HG03066 (cell line): ENCODE measurements around the gene SVIL.

ENCODE experiments used
- ATAC-seq: cut with Tn5 transposase; IDR thresholded peaks from one replicate; pipeline ENCODE4 v1.9.1; 2021; ENCODE audit warnings: low read depth; ENCODE audit not compliant: unreplicated experiment

SVIL gene, protein sequence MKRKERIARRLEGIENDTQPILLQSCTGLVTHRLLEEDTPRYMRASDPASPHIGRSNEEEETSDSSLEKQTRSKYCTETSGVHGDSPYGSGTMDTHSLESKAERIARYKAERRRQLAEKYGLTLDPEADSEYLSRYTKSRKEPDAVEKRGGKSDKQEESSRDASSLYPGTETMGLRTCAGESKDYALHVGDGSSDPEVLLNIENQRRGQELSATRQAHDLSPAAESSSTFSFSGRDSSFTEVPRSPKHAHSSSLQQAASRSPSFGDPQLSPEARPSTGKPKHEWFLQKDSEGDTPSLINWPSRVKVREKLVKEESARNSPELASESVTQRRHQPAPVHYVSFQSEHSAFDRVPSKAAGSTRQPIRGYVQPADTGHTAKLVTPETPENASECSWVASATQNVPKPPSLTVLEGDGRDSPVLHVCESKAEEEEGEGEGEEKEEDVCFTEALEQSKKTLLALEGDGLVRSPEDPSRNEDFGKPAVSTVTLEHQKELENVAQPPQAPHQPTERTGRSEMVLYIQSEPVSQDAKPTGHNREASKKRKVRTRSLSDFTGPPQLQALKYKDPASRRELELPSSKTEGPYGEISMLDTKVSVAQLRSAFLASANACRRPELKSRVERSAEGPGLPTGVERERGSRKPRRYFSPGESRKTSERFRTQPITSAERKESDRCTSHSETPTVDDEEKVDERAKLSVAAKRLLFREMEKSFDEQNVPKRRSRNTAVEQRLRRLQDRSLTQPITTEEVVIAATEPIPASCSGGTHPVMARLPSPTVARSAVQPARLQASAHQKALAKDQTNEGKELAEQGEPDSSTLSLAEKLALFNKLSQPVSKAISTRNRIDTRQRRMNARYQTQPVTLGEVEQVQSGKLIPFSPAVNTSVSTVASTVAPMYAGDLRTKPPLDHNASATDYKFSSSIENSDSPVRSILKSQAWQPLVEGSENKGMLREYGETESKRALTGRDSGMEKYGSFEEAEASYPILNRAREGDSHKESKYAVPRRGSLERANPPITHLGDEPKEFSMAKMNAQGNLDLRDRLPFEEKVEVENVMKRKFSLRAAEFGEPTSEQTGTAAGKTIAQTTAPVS (N-terminal part only)

DNA sequence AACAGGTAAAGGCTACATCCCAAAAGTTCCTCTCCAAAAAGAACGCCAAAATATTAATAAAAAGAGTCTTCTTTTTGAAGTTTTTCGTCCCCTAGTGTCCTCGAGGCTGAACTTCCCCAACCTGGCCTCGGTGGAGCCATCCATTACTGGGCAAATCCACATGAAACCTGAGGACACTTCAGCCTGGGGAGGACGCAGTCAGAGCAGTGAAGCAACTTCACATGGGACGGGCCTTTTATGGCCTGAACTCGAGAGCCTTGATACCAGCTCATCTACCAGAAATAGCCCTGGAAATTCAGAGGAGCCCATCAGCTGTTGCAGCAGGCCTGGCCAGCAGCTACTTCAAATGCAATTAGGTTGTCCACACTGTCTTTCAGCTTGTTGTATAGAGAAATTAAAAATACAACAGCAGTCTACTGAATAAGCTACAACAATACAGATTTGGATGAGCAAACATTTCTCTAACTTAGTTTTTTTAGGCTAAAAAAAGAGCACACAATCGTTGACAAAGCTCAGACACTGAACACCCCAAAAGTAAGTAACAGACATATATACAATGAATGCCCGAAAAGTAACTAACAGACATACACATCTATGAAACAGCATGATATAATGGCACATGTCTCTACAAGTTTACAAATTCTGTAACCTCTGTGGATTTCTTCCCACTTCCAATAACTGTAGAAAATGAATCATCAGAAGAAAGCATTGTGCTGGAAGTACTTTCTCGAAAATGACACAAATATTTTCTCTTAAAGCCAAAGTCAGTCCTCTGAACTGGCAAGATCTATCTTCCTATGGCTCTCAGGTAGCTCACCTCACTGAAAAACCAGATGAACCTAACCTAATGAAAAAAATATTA, at the start of gene SVIL:
Gene SVIL, minus strand, starts transcription at position 208 of the 862 bp plus-strand sequence. CDS start 79,913 bp downstream, outside the sequence.
- peak; percentile 18 for ATAC-seq

DNA sequence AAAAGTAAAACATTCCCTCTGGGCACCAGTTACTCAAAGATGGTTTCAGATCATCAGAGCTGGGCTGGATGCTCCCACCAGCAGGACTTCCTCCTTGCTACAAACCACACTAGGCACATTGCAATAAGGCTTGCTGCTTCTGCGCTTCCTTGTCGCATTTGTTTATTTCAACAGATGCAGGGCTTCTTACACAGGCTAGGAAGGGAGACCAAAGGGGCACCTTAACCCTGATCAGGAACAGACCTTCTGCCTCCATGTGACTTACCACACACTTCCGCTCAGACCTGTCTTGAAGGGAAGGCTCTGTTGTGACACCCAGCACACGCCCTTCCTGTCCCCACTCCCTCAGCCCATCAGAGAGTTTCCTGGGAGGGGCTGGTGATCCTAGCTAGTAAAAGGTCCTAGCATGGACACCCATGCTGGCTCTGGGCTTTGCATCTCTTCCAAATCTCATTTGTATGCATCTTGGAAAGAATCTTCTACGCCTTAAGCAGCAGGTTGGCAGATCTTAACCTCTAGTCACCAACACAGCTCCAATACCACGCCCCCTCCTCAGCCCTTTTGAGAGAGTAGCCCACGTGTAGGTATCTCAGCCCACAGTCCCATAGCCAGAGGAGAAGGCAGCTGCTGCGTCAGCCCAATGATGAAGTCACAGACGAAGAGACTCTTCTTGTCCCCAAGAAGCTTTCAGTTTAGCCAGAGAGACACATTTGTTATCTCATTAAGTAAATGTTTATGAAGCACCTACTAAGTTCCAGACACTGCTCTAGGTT, 47.1 kb upstream of the SVIL start:
- no peak for ATAC-seq

DNA sequence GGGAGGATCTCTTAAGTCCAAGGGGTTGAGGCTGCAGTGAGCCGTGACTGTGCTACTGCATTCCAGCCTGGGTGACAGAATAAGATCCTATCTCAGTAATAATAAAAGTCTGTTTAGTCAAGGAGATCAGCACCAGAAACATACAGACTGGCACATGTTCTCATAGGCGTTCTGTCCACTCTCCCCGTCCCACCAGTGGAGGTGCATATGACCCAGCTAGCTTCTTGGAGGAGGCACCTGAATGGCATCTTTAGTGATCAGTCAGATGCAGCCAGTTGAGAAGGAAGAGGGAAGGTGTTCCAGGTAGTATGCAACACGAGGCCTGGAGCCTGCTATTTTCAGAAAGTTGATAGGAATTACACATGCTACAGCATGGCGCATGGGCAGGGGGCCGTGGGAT, 45.3 kb upstream of the SVIL start:
- ATAC-seq = no peak

DNA sequence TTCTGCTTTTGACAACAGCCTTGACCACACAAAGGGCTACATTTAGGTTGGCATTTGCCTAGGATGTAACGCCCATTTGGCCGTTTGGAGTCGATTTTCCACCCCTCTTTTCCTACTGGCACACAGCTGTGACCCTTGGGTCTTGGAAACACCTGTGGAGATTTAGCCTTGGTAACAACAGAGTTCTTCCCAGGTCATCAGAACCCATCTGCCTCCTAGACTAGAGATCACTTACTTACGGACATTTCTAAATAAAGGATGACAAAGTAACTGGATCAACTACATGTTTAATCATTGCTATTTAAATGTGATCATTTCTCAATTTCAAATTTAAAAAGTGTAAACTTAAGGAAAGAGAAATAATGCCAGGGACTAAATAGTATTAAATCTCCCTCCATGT, 42.0 kb upstream of the SVIL start:
- ATAC-seq = no peak

DNA sequence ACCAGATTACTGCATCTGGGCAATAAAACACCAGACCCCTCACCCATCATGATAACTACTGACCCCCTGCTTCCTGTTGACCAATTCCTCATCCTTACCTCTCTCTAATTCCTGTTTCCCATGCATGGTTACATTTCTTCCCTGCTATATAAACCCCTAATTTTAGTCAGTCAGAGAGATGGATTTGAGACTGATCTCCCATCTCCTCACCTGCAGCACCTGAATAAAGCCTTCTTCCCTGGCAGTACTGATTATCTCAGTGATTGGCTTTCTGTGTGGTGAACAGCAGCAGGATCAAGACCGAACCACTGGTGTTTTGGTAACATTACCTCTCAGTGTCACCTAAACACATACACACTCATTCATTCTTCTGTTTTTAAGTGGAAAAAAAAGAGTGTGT, 41.2 kb upstream of the SVIL start:
- ATAC-seq = no peak

DNA sequence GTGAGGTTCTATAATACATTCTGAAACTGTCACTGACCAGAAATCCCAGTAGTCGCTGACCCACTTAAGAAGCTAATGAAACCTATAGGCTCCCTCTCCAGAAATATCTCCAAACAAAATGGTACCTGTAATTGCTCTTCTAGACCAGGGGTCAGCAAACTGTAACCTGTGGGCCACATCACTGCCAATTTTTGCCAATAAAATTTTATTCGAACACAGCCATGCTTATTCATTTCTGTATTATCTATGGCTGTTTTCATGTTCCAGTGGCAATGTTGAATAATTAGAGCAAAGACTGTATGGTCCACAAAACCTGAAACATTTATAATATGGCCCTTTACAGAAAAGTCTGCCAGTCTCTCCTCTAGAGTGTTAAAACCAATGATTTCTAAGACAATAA, 37.2 kb upstream of the SVIL start:
- ATAC-seq = no peak

DNA sequence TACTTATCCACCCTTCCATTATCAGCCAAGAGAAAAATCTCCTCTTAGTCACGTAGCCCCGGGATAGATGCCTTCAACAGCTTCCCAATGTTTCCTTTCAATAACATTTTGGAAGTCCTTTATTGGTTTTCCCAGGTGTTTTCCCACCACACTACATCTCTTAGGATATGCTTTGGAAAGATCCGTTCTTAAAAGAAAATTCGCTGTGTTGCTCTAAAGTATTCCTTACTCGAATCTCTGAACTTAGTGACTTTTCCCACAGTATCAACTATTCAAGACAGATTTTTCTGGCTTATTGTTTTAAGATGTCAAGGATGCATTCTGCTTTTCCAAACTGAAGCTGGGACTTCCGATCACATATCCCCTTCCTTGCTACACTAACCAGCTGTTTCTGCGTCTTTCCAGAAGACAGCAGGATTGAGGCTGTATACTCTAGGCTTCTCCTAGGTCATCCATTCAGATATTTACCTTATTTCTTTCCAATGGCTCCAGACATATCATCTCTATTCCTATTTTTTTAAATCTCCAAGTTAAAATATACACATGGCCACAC, 36.5 kb upstream of the SVIL start:
- ATAC-seq = no peak

DNA sequence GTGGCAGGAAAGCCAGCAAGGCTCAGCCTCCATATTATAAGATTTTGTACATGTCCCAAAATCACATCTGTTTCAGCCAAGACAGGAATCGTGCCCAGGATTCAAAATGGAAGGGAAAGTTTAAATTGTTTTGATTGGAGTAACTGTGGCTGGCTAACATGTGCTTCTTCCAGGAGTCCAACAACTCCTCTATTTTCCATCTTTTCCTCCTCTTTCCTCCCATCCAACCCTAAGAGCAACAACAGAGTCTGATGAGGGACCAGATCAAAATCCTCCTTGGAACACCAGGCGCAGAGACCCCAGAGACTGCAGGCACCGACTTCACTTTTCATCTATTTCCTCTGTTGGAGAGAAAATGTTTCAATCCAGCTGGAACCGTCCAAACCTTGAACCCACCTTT, 36.0 kb upstream of the SVIL start:
- ATAC-seq = no peak

DNA sequence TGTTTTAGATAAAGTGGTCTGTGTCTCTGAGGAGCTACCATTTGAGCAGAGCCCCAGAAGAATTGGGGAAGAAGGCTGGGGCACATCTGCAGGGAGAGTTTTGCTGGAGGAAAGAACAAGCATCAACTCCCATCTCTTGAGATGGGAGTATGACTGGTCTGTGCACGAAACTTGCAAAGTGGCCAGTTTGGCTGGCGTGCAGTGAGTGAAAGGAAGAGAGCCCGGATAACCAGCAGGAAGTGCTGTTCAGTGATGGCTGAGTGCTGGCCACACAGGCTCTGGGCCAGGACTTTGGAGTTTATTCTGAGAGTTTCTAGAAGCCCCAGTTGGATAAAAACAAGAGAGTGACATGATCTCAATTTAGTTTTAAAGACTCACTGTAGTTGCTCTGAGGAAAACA, 34.4 kb upstream of the SVIL start:
- ATAC-seq = no peak

DNA sequence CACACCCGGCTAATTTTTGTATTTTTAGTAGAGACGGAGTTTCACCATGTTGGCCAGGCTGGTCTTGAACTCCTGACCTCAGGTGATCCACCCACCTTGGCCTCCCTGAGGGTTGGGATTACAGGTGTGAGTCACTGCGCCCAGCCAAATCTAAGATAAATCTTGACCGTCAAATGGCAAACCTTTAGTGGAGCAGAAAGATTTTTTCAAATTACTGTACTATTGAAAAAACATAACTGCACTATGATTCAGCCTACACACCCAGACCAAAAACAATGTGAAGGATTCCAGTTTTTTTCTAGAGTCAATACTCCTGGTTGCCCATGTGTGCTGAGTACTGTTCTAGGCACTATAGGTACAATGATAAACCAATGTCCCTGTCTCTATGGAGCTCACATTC, 33.9 kb upstream of the SVIL start:
- no peak for ATAC-seq

DNA sequence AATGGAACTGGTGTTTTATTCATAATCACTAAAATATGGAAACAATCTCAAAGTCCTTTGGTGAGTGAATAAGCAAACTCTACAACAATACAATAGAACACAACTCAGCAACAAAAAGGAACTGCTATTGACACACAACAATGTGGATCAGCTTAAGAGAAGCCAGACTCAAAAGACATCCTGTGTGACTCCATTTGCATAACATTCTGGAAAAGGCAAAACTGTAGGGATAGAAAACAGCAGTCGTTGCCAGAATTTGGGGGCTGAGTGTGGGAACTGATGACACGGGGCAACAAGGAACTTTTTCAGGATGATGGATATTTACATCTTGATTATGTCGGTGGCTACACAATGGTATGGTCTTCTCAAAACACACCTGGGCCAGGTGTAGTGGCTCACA, 32.4 kb upstream of the SVIL start:
- ATAC-seq = no peak

DNA sequence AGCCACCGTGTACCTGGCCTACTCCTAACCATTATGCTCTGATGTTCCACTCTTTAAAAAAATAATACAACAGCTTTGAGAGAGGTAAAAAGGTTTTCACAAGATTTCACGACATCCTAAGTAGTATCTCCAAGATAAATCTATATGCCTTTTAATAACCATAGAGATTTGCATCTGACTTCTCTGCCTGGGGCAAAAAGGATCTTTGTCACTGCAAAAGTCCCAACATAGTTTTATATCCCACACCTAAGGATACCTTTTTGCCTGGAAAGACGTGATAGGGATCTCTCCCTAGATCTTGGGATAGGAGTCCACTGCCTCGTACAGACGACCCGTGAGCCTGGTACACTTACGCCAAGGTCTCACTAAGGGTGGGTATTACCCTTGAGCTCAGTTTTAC, 31.4 kb upstream of the SVIL start:
- ATAC-seq = no peak

DNA sequence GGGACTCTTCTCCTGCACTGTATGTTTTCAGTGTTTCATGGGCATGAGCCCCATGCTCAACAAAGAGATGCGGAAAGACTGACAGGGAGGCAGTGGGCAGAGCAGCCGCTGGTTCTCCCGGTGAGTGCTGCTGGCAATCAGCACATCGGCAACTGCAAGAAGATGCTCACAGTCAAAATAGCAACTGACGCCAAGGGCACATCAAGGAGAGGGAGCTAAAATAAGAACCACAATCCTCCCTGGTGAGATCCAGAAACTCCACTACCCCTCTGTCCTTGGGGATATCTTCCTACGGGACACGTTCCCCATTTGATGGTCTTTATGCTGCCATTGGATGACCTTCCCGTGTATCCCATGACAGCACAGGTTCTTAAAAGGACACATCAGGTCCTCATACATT, 28.9 kb upstream of the SVIL start:
- ATAC-seq = no peak

DNA sequence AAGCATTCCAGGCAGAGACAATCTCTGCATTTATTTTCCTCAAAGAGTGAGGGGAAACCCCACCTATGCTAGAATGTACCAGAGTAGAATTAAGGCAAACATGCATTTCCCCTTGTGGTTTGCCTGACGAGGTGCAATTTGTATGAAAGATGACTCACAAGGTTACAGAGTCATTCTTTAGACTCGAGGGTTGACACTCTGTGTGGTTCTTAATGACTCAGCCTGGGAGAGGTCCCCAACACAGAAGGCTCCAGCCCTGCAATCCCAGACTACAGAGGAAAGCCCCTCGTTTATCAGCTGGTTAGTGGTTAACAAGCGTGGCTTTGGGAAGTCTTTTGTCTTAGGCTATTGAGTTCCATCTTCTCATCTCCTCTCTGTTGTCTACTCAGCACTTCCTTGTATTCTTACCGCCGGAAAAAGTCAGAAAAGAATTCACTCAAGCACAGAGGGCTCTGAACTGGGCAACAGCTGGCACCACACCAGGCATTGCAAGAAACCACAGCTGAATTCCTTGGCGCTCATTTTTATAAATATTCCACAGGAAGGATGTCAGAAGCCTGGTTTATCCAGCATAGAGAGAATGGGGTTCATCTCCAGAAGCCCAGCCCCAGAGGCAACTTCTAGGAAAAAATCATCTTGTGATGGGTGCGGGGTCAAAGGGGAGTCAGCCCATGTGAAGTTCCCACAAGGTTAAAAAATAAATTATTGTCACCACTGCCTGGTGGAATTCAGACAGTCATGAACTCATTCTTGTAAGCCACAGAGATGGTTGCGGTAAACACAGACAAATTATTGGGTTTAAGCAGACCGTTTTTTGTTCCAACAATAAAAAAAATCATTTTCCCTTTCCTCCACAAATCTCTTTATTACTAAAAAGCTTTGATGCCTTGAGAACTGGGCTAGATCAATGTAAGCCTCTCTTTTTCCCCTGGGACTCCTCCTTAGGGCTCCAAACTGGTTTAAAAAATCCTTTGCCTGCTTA, 24.5 kb upstream of the SVIL start:
- peak; percentile 98 for ATAC-seq

DNA sequence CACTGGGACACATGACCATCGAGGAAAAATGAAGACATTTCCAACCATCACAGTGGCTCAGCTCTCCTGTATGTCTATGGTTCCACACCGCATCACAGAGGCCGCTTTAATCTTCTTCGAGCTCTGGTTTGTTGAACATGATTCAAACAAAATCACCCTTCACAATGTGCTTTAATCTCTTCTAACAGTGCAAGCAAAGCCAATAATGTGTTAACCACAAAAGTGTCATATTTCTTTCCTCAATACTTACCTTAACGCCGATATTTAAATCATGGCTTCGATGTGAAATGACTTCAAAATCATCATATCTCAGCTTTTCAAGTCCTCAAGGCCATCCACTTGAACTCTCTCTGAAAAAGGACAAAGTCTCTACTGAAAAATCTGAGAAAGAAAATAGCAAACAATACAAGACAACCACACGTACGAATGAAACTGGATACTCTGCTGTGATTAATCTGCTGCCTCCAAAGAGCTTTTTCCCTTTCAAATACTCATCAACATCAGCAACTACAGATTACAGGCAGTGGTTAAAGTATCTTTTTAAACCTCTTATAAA, 23.0 kb upstream of the SVIL start:
- ATAC-seq = no peak

DNA sequence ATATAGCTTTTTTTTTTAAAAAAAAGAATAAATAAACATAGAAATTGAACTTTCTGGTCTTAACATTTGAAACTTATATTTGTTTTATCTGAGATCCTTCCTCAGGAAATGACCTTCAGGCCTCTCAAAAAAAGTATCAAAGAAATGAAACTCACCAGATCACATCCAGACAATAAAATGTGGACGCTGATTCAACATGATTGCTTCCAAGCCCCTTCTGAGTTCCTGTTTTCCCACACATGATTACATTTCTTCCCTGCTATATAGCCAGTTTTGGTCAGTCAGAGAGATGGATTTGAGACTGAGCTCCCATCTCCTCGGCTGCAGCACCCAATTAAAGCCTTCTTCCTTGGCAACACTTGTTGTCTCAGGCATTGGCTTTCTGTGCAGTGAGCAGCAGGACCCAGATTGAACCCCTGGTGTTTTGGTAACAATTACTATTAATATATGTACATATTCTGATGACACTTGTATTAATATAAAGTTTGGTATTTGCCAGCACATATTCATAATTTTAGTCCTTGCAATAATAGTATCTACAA, 21.8 kb upstream of the SVIL start:
- no peak for ATAC-seq

DNA sequence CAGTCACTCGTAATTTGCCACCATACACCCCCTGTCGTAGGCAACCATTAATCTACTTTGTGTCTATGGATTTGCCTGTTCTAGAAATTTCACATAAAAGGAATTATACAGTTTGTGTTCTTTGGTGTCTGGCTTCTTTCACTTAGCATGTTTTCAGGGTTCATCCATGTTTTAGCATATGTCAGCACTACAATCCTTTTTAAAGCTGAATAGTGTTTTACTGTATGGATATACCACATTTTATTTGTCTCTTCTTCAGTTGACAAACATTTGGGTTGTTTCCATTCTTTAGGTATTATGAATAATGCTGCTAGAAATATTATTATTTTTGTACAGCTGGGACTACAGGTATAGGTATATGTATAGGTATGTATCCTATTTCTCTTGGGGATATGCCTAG, 17.4 kb upstream of the SVIL start:
- ATAC-seq = no peak

DNA sequence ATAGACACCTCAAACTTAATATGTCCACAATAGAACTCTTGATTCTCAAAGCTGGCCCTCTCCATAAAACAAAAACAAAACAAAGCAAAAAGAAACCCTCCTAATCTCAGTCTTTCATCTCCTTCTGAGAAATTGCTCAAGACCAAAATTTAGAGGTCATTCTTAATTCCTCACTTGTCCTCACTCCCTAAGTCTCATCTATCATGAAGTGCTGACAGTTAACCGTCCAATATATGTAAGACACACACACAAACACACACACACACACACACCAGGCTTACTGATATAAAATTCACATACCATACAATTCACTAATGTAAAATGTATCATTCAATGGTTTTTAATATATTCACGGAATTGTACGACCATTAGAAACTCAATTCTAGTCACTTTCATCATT, 17.0 kb upstream of the SVIL start:
- no peak for ATAC-seq
